Spinal cord (tissue), 10 donors: ENCODE measurements around the gene PIK3C3. TPM values are rescaled to one million over a fixed set of nuclear protein-coding genes. Genes with fewer than 3 reads are reported as not detected.
A peak's percentile ranks its signal among the peaks of the same experiment; 100 is the strongest.

Source experiments
- DNase-seq, 6 donors: peaks; one replicate each; pipeline versions ENCODE4 v3.0.0 to v3.0.0-alpha.2; 2013 to 2015; ENCODE audit warnings: low spot score in 6 of 6, low read depth in 4 of 6
- H3K27ac ChIP-seq: one replicate; pipeline ENCODE4 v1.5.1; 2013; ENCODE audit warnings: low read depth, low read length, control low read depth
- H3K27me3 ChIP-seq: one replicate; pipeline ENCODE4 v1.6.1; 2013; ENCODE audit warnings: low read length; ENCODE audit not compliant: control insufficient read depth, insufficient read depth
- H3K36me3 ChIP-seq: one replicate; pipeline ENCODE4 v1.6.1; 2013; ENCODE audit warnings: low read length; ENCODE audit not compliant: control insufficient read depth, insufficient read depth
- H3K4me1 ChIP-seq: one replicate; pipeline ENCODE4 v1.6.1; 2013; ENCODE audit warnings: low read length; ENCODE audit not compliant: control insufficient read depth, insufficient read depth
- H3K4me3 ChIP-seq: one replicate; pipeline ENCODE4 v1.5.1; 2013; ENCODE audit warnings: low read depth, low read length, control low read depth
- H3K9me3 ChIP-seq: one replicate; pipeline ENCODE4 v1.6.1; 2013; ENCODE audit warnings: low read length; ENCODE audit not compliant: control insufficient read depth, insufficient read depth
- WGBS: methylation state at CpG from one replicate; pipeline ENCODE4 v1.1.5; 2013; ENCODE audit warnings: missing lambda C conversion rate; ENCODE audit not compliant: insufficient coverage; 5-methylcytosine and 5-hydroxymethylcytosine counted together
- polyA plus RNA-seq, 2 donors: library from polyadenylated mRNA; unstranded; fragments of 120-200 nt; gene quantifications; one replicate each; pipeline ENCODE4 v1.2.1, GENCODE V29; 2013; ENCODE audit not compliant: insufficient read length in 2 of 2
- total RNA-seq, 2 donors: library from RNA; depleted of rRNA in 1 of 2; stranded (reverse); fragments of 120-200 nt in 1 of 2; fragments of >200 nt in 1 of 2; gene quantifications; one replicate each; pipeline versions ENCODE4 v1.2.3 to v1.2.4, GENCODE V29; 2013 to 2014
- donor health status: healthy.

PIK3C3 gene
- total and polyA plus RNA-seq, 4 donors: 34.9 to 69.3 (median 55.0) TPM

GRCh38 chr18:42126586-42126985 lies 171.6 kb downstream of the PIK3C3 start:
- DNase-seq: no peak
- Histone ChIP-seq H3K36me3 (no peaks in the 10 kb centered on the region), H3K4me1 (peaks cover 5% of the 10 kb centered on the region), H3K4me3 (no peak overlapping the region), H3K9me3 (peaks cover 2% of the 10 kb centered on the region), H3K27me3 (no peaks in the 10 kb centered on the region), H3K27ac (no peak overlapping the region)
- WGBS: no CpG with 5 or more reads among the region's 1 CpG

GRCh38 chr18:42131066-42131929 lies 176.3 kb downstream of the PIK3C3 start:
- H3K9me3 ChIP-seq: no peaks in the 10 kb centered on the region
- no peak overlapping the region for H3K4me3 ChIP-seq
- H3K4me1 ChIP-seq: peaks cover 5% of the 10 kb centered on the region
- peak in 2 of 6 donors; percentile 25 to 85 for DNase-seq
- 43% methylated on average over 4 of the region's 12 CpGs for WGBS
- no peak overlapping the region for H3K27ac ChIP-seq
- no peaks in the 10 kb centered on the region for H3K36me3 ChIP-seq
- no peaks in the 10 kb centered on the region for H3K27me3 ChIP-seq

GRCh38 chr18:42131930-42132244 lies 176.9 kb downstream of the PIK3C3 start:
- Histone ChIP-seq H3K9me3 (no peaks in the 10 kb centered on the region), H3K4me1 (peaks cover 5% of the 10 kb centered on the region), H3K27me3 (no peaks in the 10 kb centered on the region), H3K27ac (no peak overlapping the region), H3K4me3 (no peak overlapping the region), H3K36me3 (no peaks in the 10 kb centered on the region)
- DNase-seq: no peak
- WGBS: 88% methylated on average over 2 of the region's 2 CpGs
